HG02571 (cell line): ENCODE measurements around the gene PTPRH.

Experiments
- ATAC-seq: cut with Tn5 transposase; IDR thresholded peaks from one replicate; pipeline ENCODE4 v1.9.1; 2021; ENCODE audit warnings: mild to moderate bottlenecking, moderate library complexity; ENCODE audit not compliant: unreplicated experiment

The PTPRH gene

GRCh38 chr19:55208880-55209692 is at the start of gene PTPRH:
Gene PTPRH (minus strand): TSS chr19:55209501. CDS start chr19:55209433, 68 bp downstream.
- no peak for ATAC-seq

- ATAC-seq = peak; percentile 15
Observed at GRCh38 chr19:55258476-55258827, 49.2 kb upstream of the PTPRH start.

- no peak for ATAC-seq
Observed at GRCh38 chr19:55257461-55258420, 48.4 kb upstream of the PTPRH start.

- no peak for ATAC-seq
Observed at GRCh38 chr19:55256562-55257460, 47.5 kb upstream of the PTPRH start.

GRCh38 chr19:55255618-55256423 is 46.5 kb upstream of the PTPRH start:
- ATAC-seq = no peak

- no peak for ATAC-seq
Observed at GRCh38 chr19:55254625-55254977, 45.3 kb upstream of the PTPRH start.

- ATAC-seq = no peak
Observed at GRCh38 chr19:55253842-55254624, 44.7 kb upstream of the PTPRH start.

GRCh38 chr19:55252760-55253663 is 43.7 kb upstream of the PTPRH start:
- no peak for ATAC-seq

- ATAC-seq = no peak
Observed at GRCh38 chr19:55251341-55252081, 42.2 kb upstream of the PTPRH start.

- no peak for ATAC-seq
Observed at GRCh38 chr19:55250262-55251036, 41.1 kb upstream of the PTPRH start.

- no peak for ATAC-seq
Observed at GRCh38 chr19:55249841-55250240, 40.5 kb upstream of the PTPRH start.

GRCh38 chr19:55248704-55249103 is 39.4 kb upstream of the PTPRH start:
- ATAC-seq = no peak

- no peak for ATAC-seq
Observed at GRCh38 chr19:55248166-55248675, 38.9 kb upstream of the PTPRH start.

- ATAC-seq = no peak
Observed at GRCh38 chr19:55247621-55248099, 38.4 kb upstream of the PTPRH start.

- ATAC-seq = no peak
Observed at GRCh38 chr19:55246462-55247451, 37.5 kb upstream of the PTPRH start.
